Skeletal muscle tissue (tissue), 4 donors: ENCODE data around the gene C1QTNF12. TPM values are rescaled to one million over a fixed set of nuclear protein-coding genes. Genes with fewer than 3 reads are reported as not detected.
A peak's percentile ranks its signal among the peaks of the same experiment; 100 is the strongest.

ENCODE experiments used
- H3K27ac ChIP-seq: one replicate; pipeline ENCODE4 v1.7.0; 2013; ENCODE audit warnings: mild to moderate bottlenecking, low read depth, low read length, inconsistent platforms
- H3K27me3 ChIP-seq, 3 donors: one replicate each; pipeline ENCODE4 v1.7.0; 2013; ENCODE audit warnings: low read length in 3 of 3; ENCODE audit not compliant: control insufficient read depth in 3 of 3, insufficient read depth in 3 of 3
- H3K36me3 ChIP-seq, 3 donors: one replicate each; pipeline ENCODE4 v1.7.0; 2013; ENCODE audit warnings: low read length in 3 of 3; ENCODE audit not compliant: control insufficient read depth in 3 of 3, insufficient read depth in 3 of 3
- H3K4me1 ChIP-seq, 3 donors: one replicate each; pipeline ENCODE4 v1.7.0; 2013; ENCODE audit warnings: low read length in 3 of 3, mild to moderate bottlenecking in 3 of 3; ENCODE audit not compliant: control insufficient read depth in 3 of 3, insufficient read depth in 3 of 3
- H3K4me3 ChIP-seq, 3 donors: one replicate each; pipeline ENCODE4 v1.7.0; 2013; ENCODE audit warnings: low read length in 3 of 3
- H3K9ac ChIP-seq, 3 donors: one replicate each; pipeline ENCODE4 v1.7.0; 2013; ENCODE audit warnings: low read length in 3 of 3, mild to moderate bottlenecking in 3 of 3, moderate library complexity in 2 of 3, low read depth in 1 of 3
- H3K9me3 ChIP-seq, 3 donors: one replicate each; pipeline ENCODE4 v1.7.0; 2013; ENCODE audit warnings: low read length in 3 of 3; ENCODE audit not compliant: control insufficient read depth in 3 of 3
- total RNA-seq: library from RNA; depleted of rRNA; stranded (reverse); fragments of >200 nt; gene quantifications from one replicate; pipeline ENCODE4 v1.2.3, GENCODE V29; 2014
- donor health status: Osteomylitis.

The C1QTNF12 gene
- total RNA-seq, 1 donor from 2014 or later: 1.0 TPM

GRCh38 chr1:1206966-1207531 lies 39.5 kb downstream of the C1QTNF12 start:
- Histone ChIP-seq H3K27ac (no peak overlapping the region), H3K36me3 (no peaks in the 10 kb centered on the region), H3K9ac (no peak overlapping the region), H3K27me3 (peaks cover 29 to 42% (median 34%) of the 10 kb centered on the region in 3 donors), H3K4me3 (no peak overlapping the region), H3K4me1 (peaks cover 4 to 18% (median 16%) of the 10 kb centered on the region in 3 donors), H3K9me3 (no peaks in the 10 kb centered on the region)

DNA sequence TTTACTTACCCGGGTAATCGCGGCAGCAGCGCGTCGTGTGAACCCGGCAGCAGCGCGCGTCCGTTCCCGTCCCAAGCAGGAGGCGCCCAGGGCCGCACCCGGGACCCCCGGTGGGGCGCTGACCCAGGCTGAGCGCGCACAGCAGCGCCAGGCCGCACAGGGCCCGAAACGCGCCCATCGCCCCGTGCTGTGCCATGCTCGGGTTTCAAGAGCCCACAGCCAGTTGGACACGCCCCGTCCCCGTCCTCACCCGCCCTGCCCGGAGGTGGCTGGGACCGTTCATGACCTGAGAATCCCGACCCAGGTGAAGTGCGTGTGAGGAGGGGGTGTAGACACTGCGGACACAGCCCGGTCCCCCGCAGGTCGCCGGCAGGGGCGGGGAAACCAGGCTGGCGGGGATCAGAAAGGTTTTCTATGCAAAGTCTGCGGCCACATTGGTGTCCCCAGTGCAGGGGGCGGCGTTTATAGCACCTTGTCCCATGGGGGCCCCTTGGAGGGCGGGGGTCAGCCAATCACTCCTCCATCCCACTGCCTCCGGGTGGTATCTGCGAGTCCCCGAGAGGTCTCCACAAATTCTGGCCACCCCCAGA lies 40.1 kb downstream of the C1QTNF12 start, which contains the start of gene TNFRSF18:
TSS of gene TNFRSF18 (minus strand) at position 217 of the 590 bp plus-strand sequence. CDS start at position 196, 21 bp downstream.
- no peak within 1 kb of the TSS for H3K27ac ChIP-seq
- peaks cover 29 to 42% (median 34%) of the 10 kb centered on the region in 3 donors for H3K27me3 ChIP-seq
- peak within 1 kb of the TSS in 1 of 3 donors; percentile 13 for H3K4me3 ChIP-seq
- no peaks in the 10 kb centered on the region for H3K9me3 ChIP-seq
- H3K4me1 ChIP-seq: peaks cover 4 to 18% (median 16%) of the 10 kb centered on the region in 3 donors
- H3K36me3 ChIP-seq: no peaks in the 10 kb centered on the region
- peak within 1 kb of the TSS in 1 of 3 donors; percentile 50 for H3K9ac ChIP-seq

- peak overlapping the region in 1 of 3 donors; percentile 13 for H3K4me3 ChIP-seq
- peaks cover 4 to 18% (median 16%) of the 10 kb centered on the region in 3 donors for H3K4me1 ChIP-seq
- H3K27ac ChIP-seq: no peak overlapping the region
- peak overlapping the region in 1 of 3 donors; percentile 50 for H3K9ac ChIP-seq
- H3K36me3 ChIP-seq: no peaks in the 10 kb centered on the region
- peaks cover 29 to 42% (median 34%) of the 10 kb centered on the region in 3 donors for H3K27me3 ChIP-seq
- no peaks in the 10 kb centered on the region for H3K9me3 ChIP-seq
Measured at GRCh38 chr1:1205769-1206375, 40.6 kb downstream of the C1QTNF12 start.

DNA sequence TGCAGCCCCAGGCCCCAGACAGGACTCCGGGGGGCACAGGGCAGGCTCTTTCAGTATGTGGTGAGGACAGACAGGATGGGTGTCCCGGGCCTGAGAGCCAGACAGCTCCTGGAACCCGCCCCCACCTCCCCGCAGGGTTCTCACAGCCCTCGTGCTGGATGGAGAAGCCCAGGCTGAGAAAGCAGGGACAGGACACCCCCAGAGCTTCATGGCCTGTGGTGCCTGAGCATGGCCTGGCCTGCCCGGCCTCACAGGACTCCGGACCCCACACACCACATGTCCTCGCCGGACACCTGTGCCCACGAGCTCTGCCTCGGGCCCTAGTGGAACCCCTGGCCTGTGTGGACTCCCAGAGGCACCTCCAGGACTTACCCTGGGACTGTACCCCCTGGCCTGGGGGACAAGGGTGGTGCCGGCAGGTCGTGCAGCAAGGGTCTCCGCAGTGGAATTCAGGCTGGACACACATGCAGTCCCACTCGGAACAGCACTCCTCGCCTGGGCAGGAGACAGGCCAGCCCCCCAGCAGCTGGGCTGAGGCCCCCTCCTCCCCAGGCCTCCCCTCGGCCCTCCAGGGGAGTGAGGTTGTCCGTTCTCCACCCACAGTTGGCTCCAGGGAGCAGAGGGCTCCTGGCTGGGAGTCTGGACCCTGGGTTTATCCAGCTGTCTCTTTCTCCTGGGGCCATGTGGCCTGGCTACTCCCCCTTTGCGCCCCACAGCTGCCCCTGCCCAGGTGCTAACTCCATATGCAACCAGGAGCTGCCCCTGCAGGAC lies 41.3 kb downstream of the C1QTNF12 start:
- H3K27me3 ChIP-seq: peaks cover 29 to 42% (median 36%) of the 10 kb centered on the region in 3 donors
- no peak overlapping the region for H3K9ac ChIP-seq
- H3K4me3 ChIP-seq: no peak overlapping the region
- H3K4me1 ChIP-seq: peaks cover 4 to 18% (median 16%) of the 10 kb centered on the region in 3 donors
- H3K36me3 ChIP-seq: no peaks in the 10 kb centered on the region
- no peaks in the 10 kb centered on the region for H3K9me3 ChIP-seq
- no peak overlapping the region for H3K27ac ChIP-seq

GRCh38 chr1:1204425-1204920 lies 42.0 kb downstream of the C1QTNF12 start:
- no peaks in the 10 kb centered on the region for H3K9me3 ChIP-seq
- H3K27ac ChIP-seq: no peak overlapping the region
- peaks cover 35 to 47% (median 36%) of the 10 kb centered on the region in 3 donors for H3K27me3 ChIP-seq
- no peak overlapping the region for H3K9ac ChIP-seq
- no peaks in the 10 kb centered on the region for H3K36me3 ChIP-seq
- H3K4me3 ChIP-seq: no peak overlapping the region
- H3K4me1 ChIP-seq: peaks cover 4 to 18% (median 16%) of the 10 kb centered on the region in 3 donors

GRCh38 chr1:1203561-1204424 lies 42.7 kb downstream of the C1QTNF12 start:
- Histone ChIP-seq H3K4me3 (no peak overlapping the region), H3K36me3 (no peaks in the 10 kb centered on the region), H3K27me3 (peaks cover 36 to 51% (median 38%) of the 10 kb centered on the region in 3 donors), H3K9me3 (no peaks in the 10 kb centered on the region), H3K9ac (no peak overlapping the region), H3K27ac (no peak overlapping the region), H3K4me1 (peaks cover 4 to 18% (median 16%) of the 10 kb centered on the region in 3 donors)

DNA sequence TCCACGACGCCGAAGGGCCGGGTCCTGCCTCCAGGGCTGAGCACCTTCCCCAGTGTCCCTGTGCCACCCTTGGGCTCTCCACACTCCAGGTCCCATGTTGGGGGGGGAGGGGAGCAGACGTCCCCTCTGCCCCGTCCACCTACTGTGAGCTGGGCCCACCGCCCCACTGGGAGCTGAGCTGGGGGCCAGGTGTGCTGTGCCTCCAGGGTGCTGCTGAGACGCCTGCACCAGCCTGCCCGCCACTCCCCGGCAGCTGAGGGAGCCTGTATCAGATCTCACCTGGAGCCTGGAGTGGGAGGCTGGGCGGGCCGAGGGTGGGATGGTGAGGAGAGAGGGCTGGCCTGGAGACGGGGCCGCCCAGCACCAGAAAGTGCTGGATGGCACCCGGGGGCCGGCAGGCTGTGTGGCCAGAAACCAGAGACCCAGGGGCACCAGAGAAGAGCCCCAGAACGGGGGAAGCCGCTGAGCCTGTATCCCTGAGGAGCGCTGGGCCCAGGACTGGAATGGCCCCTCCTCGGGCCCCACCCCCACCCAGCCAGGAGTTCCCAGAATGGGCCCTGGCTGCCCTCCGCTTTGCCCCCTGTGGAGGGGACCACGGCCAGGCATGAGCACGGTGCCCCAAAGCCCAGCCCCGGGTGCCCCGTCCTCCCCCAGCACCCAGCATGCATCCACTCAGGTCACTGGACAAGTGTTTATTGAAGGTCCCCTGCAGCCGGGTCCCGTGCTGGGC lies 43.5 kb downstream of the C1QTNF12 start:
- H3K9ac ChIP-seq: no peak overlapping the region
- no peak overlapping the region for H3K4me3 ChIP-seq
- no peaks in the 10 kb centered on the region for H3K9me3 ChIP-seq
- peaks cover 0 to 12% (median 12%) of the 10 kb centered on the region in 3 donors for H3K4me1 ChIP-seq
- H3K27me3 ChIP-seq: peaks cover 33 to 47% (median 34%) of the 10 kb centered on the region in 3 donors
- no peaks in the 10 kb centered on the region for H3K36me3 ChIP-seq
- H3K27ac ChIP-seq: no peak overlapping the region

- H3K4me1 ChIP-seq: peaks cover 0 to 5% (median 4%) of the 10 kb centered on the region in 3 donors
- H3K27ac ChIP-seq: no peak overlapping the region
- H3K9ac ChIP-seq: no peak overlapping the region
- no peaks in the 10 kb centered on the region for H3K9me3 ChIP-seq
- peaks cover 16 to 29% (median 20%) of the 10 kb centered on the region in 3 donors for H3K27me3 ChIP-seq
- no peaks in the 10 kb centered on the region for H3K36me3 ChIP-seq
- no peak overlapping the region for H3K4me3 ChIP-seq
Measured at GRCh38 chr1:1200876-1201810, 45.4 kb downstream of the C1QTNF12 start.
